ENCODE results near the gene EIF4G1.
"Not testable (repeated sequence)": the region's sequence is repeated elsewhere in the genome, so short reads cannot be mapped to it uniquely, and the experiment has no call there.

EIF4G1 gene

GRCh38 chr3:184314363-184314699 is at the start of gene EIF4G1:
TSS of gene EIF4G1 (plus strand) at chr3:184314606. CDS start at chr3:184315797, 1,191 bp downstream.
- DNase-seq (ENCODE audit: low read depth), result peak; percentile 95

- not testable (repeated sequence) for DNase-seq (ENCODE audit: low read depth)
Measured at GRCh38 chr3:184267249-184267648, 47.2 kb upstream of the EIF4G1 start.

GRCh38 chr3:184272269-184272668 is 42.1 kb upstream of the EIF4G1 start:
- no peak for DNase-seq (ENCODE audit: low read depth)

GRCh38 chr3:184275381-184275701 is 39.1 kb upstream of the EIF4G1 start:
- no peak for DNase-seq (ENCODE audit: low read depth)

- DNase-seq (ENCODE audit: low read depth), result peak; percentile 15
Measured at GRCh38 chr3:184275961-184276910, 38.2 kb upstream of the EIF4G1 start, which contains the start of gene ECE2. TSS of gene ECE2 (plus strand) at chr3:184276022. CDS start at chr3:184276154, 132 bp downstream.

GRCh38 chr3:184277366-184277765 is 37.0 kb upstream of the EIF4G1 start:
- no peak for DNase-seq (ENCODE audit: low read depth)

- DNase-seq (ENCODE audit: low read depth), result no peak
Measured at GRCh38 chr3:184282941-184283340, 31.5 kb upstream of the EIF4G1 start.

- DNase-seq (ENCODE audit: low read depth), result no peak
Measured at GRCh38 chr3:184283681-184284080, 30.7 kb upstream of the EIF4G1 start.

- DNase-seq (ENCODE audit: low read depth), result peak; percentile 85
Measured at GRCh38 chr3:184284696-184285095, 29.7 kb upstream of the EIF4G1 start.

GRCh38 chr3:184289426-184289938 is 24.9 kb upstream of the EIF4G1 start:
- peak; percentile 62 for DNase-seq (ENCODE audit: low read depth)

- DNase-seq (ENCODE audit: low read depth), result no peak
Measured at GRCh38 chr3:184290331-184290730, 24.1 kb upstream of the EIF4G1 start.

GRCh38 chr3:184291044-184291737 is 23.2 kb upstream of the EIF4G1 start:
- no peak for DNase-seq (ENCODE audit: low read depth)

- no peak for DNase-seq (ENCODE audit: low read depth)
Measured at GRCh38 chr3:184291738-184292445, 22.5 kb upstream of the EIF4G1 start.

- no peak for DNase-seq (ENCODE audit: low read depth)
Measured at GRCh38 chr3:184295771-184296170, 18.6 kb upstream of the EIF4G1 start.

- DNase-seq (ENCODE audit: low read depth), result no peak
Measured at GRCh38 chr3:184296616-184297015, 17.8 kb upstream of the EIF4G1 start.

- DNase-seq (ENCODE audit: low read depth), result peak; percentile 97
Measured at GRCh38 chr3:184298759-184299487, 15.5 kb upstream of the EIF4G1 start, which contains the start of gene PSMD2. TSS of gene PSMD2 (plus strand) at chr3:184299241. CDS start at chr3:184299267, 26 bp downstream.

GRCh38 chr3:184299488-184300377 is 14.7 kb upstream of the EIF4G1 start:
- peak; percentile 71 for DNase-seq (ENCODE audit: low read depth)

- peak; percentile 66 for DNase-seq (ENCODE audit: low read depth)
Measured at GRCh38 chr3:184300378-184300720, 14.1 kb upstream of the EIF4G1 start.

- DNase-seq (ENCODE audit: low read depth), result peak; percentile 37
Measured at GRCh38 chr3:184305577-184305976, 8.8 kb upstream of the EIF4G1 start.

- DNase-seq (ENCODE audit: low read depth), result no peak
Measured at GRCh38 chr3:184306341-184306972, 7.9 kb upstream of the EIF4G1 start.

All from EH (cell line).